ENCODE data around the gene PSME3.

Gene PSME3

DNA sequence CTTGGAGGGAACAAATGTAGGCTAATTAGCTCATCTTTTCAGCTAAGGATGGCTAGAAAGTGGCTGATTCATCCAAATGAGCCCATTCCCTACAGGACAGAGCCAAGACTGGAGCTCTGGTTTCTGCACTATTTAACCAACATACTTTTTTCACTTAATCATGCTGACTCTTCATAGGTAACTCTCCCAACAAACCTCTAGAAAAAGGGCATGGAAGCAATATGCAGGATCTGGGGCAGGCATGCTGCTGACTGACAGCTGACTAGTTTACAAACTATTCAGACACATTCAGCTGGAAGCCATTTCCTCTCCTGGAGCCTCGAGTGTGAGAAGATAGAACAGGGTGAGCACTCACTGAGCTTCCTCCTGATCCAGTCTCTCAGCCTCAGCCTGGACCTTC, 15.3 kb upstream of the PSME3 start:
- DNase-seq (ENCODE audit: low spot score), result no peak

GRCh38 chr17:42818379-42818778, 14.8 kb upstream of the PSME3 start:
- no peak for DNase-seq (ENCODE audit: low spot score)

DNA sequence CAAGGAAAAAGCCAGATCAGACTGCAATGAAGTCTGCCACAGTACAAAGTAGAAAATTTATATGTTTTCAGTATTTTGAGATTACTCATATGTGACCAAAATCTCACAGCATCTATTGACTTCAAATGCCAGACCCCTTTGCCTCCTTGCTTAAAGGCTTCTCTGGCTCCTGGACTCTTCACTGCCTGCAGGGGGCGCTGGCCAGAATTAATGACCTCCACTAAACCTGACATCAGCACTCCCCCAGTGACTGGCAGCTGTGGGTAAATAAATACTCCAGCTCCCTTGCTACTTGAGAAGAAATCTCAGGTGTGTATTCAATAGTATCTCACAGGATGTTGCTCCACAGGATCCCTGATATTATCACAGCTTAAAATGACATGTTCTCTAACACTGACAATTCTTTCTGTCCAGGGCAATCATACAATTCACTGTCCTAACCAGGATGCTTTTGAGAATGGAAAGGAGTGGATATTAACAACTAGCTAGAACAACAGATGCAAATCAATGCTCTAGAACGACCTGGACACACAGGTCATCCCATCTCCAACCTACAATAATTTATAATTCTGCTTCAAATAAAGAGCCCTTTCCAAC, 13.2 kb upstream of the PSME3 start:
- peak; percentile 48 for DNase-seq (ENCODE audit: low spot score)

DNA sequence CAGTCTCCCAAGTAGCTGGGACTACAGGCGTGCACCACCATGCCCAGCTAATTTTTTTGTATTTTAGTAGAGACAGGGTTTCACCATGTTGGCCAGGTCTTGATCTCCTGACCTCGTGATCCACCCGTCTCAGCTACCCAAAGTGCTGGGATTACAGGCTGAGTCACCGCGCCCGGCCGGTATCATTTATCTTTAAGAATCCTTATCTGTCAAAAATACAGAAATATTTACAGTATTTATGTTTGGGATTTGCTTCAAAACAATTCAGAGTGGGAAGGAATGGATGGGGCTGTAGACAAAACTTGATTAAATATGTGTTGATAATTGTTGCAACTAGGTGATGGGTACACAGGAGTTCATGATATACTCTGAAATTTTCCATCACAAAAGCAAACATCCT, 12.0 kb upstream of the PSME3 start:
- no peak for DNase-seq (ENCODE audit: low spot score)

- no peak for DNase-seq (ENCODE audit: low spot score)
Measured at GRCh38 chr17:42827472-42827871, 5.7 kb upstream of the PSME3 start.

- no peak for DNase-seq (ENCODE audit: low spot score)
Measured at GRCh38 chr17:42830971-42831370, 2.2 kb upstream of the PSME3 start.

GRCh38 chr17:42832213-42832933, 824 bp upstream of the PSME3 start:
- DNase-seq (ENCODE audit: low spot score), result no peak

DNA sequence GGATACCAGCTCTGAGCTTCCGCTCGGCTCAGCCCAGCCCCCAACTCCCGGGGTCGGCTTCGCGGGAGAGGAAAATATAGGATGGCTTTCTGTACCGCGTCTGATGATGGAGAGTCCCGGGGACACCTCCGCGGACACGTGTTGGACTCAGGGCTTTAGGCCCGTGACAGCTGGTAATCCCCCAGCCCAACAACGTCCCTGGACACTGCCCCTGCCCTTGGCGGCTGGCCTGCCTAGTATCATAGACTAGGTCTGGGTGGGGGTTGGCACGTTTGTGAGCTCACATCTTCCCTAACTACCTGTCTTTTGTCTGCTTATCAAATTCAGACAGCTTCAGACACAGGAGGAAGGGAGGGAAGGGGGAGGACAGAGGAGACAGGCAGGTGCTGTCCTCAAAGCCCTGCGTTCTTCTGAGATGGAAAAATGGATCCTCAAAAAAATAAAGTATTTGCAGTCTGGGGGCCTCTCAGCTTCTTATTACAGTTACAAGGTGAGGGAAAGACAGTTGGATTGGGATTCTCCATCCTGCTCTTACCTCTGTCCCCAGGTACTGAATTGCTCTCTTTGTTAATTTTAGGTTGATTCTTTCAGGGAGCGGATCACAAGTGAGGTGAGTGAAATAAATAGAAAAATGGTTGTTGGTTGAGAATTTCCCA, 698 bp downstream of the PSME3 start:
- DNase-seq (ENCODE audit: low spot score), result no peak

GRCh38 chr17:42835732-42836131, 2.5 kb downstream of the PSME3 start:
- DNase-seq (ENCODE audit: low spot score), result no peak

GRCh38 chr17:42841975-42842685, 8.9 kb downstream of the PSME3 start:
- peak; percentile 36 for DNase-seq (ENCODE audit: low spot score)

DNA sequence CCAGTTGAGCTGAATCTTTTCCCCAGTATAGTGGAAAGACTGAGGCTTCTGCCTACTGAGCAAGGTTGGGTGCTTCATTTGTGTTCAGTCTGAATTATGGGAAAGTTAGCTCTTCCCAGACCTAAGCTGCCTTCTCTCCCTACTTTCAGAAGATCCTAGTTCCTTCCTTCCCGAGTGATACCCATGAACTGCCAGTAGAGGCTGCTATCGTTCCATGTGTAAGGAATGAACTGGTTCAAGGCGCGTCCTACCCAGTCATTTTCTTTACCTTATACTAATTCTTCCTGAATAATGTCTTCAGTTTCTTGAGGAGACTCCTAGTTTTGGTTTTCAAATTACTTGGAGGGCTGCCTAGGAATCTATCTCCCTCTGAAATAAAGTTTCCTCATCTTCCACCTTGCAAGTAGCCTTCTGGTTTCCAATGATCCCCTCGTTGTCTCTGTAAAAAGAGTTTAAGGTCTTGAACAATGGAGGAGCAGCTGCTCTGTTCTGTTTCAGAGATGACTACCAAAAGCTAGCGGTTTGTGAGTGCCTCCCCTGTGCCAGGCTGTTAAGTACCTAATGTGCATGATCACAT, 10.2 kb downstream of the PSME3 start:
- peak; percentile 87 for DNase-seq (ENCODE audit: low spot score)

DNA sequence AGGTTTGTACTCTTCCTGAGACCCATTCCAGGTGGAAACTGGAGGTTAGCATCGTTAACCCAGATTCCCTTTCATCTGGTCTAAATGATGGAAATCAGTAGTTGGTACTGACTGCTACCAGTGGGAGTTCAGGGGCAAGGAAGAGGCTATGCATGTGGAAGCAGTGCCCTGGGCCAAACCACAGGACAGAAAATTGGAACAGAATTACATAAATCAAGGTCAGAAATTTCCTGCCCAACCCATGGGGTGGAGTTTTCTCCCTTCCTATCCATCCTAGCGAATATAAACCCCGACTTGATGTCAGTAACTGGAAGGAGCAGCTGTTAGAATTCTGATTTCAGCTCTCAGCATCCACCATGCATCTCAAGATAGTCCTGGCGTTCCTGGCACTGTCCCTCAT, 11.1 kb downstream of the PSME3 start, which contains the start of gene AOC2:
Gene AOC2, plus strand, starts transcription at position 310 of the 400 bp plus-strand sequence. Its CDS starts 47 bp downstream, at position 357.
- peak; percentile 35 for DNase-seq (ENCODE audit: low spot score)

DNA sequence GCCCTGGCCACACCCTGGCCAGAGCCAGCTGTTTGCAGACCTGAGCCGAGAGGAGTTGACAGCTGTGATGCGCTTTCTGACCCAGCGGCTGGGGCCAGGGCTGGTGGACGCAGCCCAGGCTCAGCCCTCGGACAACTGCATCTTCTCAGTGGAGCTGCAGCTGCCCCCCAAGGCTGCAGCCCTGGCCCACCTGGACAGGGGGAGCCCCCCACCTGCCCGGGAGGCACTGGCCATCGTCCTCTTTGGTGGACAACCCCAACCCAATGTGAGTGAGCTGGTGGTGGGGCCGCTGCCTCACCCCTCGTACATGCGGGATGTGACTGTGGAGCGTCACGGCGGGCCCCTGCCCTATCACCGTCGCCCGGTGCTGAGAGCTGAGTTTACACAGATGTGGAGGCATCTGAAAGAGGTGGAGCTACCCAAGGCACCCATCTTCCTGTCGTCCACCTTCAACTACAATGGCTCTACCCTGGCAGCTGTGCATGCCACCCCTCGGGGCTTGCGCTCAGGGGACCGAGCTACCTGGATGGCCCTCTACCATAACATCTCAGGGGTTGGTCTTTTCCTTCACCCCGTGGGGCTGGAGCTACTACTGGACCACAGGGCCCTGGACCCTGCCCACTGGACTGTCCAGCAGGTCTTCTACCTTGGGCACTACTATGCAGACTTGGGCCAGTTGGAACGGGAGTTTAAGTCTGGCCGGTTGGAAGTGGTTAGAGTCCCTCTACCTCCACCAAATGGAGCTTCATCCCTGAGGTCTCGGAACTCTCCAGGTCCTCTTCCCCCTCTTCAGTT, 11.8 kb downstream of the PSME3 start:
- DNase-seq (ENCODE audit: low spot score), result no peak

DNA sequence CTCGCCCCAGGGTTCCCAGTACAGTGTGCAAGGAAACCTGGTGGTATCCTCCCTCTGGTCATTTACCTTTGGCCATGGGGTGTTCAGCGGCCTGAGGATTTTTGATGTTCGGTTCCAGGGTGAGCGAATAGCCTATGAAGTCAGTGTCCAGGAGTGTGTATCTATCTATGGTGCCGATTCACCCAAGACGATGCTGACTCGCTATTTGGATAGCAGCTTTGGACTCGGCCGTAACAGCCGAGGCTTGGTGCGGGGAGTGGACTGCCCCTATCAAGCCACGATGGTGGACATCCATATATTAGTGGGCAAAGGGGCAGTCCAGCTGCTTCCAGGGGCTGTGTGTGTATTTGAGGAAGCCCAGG, 12.3 kb downstream of the PSME3 start:
- DNase-seq (ENCODE audit: low spot score), result no peak

DNA sequence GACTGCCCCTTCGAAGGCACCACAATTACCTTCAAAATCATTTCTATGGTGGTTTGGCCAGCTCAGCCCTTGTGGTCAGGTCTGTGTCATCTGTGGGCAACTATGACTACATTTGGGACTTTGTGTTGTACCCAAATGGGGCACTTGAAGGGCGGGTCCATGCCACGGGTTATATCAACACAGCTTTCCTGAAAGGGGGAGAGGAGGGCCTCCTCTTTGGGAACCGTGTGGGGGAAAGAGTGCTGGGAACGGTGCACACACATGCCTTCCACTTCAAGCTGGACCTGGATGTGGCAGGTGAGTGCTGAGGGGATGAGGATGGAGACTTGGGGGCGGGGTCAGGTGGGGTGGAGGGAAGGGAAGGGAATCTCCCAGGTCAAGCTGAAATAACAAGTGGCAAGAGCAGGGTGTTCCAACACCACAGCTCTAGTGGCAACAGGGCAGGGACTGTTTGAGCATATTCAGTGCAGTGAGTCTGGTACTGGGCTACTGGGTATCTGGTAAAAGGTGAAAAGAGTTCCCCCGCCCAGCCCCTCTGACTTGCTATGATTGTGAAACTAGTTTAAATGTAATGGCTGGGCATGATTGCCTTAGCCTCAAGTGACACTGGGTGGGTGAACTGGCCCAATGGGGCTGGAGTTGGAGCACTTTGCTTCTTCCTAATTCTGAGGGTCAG, 12.9 kb downstream of the PSME3 start:
- no peak for DNase-seq (ENCODE audit: low spot score)

GRCh38 chr17:42846594-42847280, 13.5 kb downstream of the PSME3 start:
- peak; percentile 58 for DNase-seq (ENCODE audit: low spot score)

GRCh38 chr17:42848093-42848492, 14.9 kb downstream of the PSME3 start:
- no peak for DNase-seq (ENCODE audit: low spot score)

GRCh38 chr17:42849031-42849430, 15.8 kb downstream of the PSME3 start:
- no peak for DNase-seq (ENCODE audit: low spot score)

DNA sequence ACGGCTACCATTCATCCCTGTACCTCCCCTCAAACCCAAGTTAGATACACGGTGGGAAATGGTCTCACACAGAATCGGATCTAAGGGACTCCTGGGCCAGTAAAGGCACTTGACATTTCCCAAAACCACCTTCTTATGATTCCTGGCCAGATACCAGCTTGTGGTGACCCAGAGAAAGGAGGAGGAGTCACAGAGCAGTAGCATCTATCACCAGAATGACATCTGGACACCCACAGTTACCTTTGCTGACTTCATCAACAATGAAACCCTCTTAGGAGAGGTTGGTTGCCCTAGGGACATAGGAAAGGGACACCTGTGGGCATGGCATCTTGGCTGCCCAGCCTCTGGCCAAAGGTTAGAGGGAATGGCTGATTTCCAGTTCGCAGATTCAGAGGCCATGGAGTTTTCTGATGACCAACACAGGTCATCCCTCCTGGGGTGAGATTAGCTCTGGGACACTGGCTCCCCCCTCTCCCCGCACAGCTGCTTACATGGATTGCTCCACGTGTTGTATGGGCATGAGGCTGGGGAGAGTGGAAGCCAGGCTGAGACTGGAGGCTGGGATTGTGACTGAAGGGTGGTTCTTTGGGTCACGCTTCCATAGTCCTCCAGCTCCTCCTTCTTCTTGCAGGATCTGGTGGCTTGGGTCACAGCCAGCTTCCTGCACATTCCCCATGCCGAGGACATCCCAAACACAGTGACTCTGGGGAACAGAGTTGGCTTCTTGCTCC, 16.4 kb downstream of the PSME3 start:
- DNase-seq (ENCODE audit: low spot score), result peak; percentile 51

DNA sequence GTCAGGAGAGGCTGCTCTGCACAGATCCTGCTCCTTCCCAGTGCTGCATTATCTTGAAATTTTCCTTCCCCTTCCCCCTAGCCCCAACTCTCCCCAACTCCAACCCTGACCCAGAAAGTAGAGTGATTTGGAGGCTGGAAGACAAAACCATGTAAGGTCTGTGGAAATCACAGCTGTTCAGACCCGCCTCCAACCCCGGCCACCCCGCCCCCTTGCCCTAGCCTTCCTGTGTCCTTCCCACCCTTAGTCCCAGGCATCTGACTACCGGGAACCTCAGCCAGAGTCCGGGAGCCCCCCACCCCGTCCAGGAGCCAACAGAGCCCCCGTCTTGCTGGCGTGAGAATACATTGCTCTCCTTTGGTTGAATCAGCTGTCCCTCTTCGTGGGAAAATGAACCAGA, 17.8 kb downstream of the PSME3 start, which contains the start of gene AOC3:
Gene AOC3, plus strand, starts transcription at position 246 of the 400 bp plus-strand sequence. Its CDS starts 145 bp downstream, at position 391.
- DNase-seq (ENCODE audit: low spot score), result no peak

All from AG08395 (cell line).